ENCODE measurements around the gene PRSS2.

- TF ChIP-seq, protein P1, sequence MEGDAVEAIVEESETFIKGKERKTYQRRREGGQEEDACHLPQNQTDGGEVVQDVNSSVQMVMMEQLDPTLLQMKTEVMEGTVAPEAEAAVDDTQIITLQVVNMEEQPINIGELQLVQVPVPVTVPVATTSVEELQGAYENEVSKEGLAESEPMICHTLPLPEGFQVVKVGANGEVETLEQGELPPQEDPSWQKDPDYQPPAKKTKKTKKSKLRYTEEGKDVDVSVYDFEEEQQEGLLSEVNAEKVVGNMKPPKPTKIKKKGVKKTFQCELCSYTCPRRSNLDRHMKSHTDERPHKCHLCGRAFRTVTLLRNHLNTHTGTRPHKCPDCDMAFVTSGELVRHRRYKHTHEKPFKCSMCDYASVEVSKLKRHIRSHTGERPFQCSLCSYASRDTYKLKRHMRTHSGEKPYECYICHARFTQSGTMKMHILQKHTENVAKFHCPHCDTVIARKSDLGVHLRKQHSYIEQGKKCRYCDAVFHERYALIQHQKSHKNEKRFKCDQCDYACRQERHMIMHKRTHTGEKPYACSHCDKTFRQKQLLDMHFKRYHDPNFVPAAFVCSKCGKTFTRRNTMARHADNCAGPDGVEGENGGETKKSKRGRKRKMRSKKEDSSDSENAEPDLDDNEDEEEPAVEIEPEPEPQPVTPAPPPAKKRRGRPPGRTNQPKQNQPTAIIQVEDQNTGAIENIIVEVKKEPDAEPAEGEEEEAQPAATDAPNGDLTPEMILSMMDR (IDR thresholded peaks at IDR 0.05; ENCODE audit: insufficient read depth, low read depth, low read length): no peak
- TF ChIP-seq EZH2 (IDR thresholded peaks at IDR 0.05; ENCODE audit: insufficient read depth, low read length): no peak
Measured at GRCh38 chr7:142808461-142808801, 37.7 kb downstream of the PRSS2 start.

All from astrocyte (in vitro differentiated cells and primary cell).